Endothelial cell of umbilical vein (primary cell): Measurements from ENCODE around the gene PNPLA3. TPM values are rescaled to one million over a fixed set of nuclear protein-coding genes. Genes with fewer than 3 reads are reported as not detected.
A peak's percentile ranks its signal among the peaks of the same experiment; 100 is the strongest.

Source experiments
- BruUV-seq: library from RNA; stranded (reverse); fragments of 400-500 nt; replicated peaks from 2 replicates; lab custom pipeline; 2021; lab: Mats Ljungman, UMichigan
- CTCF ChIA-PET: fragments of 300-600, 350-600 bp; sonication (Branson Sonifier 250); formaldehyde crosslinking; loops from one replicate; lab custom pipeline; 2021; ENCODE audit warnings: antibody characterized with exemption, inconsistent platforms; lab: Charles Lee
- POLR2A ChIA-PET: fragments of 300-600, 350-600 bp; sonication (Branson Sonifier 250); formaldehyde crosslinking; loops from one replicate; lab custom pipeline; 2021; ENCODE audit warnings: antibody characterized with exemption, inconsistent platforms; lab: Charles Lee
- DNase-seq: peaks from one replicate; pipeline ENCODE4 v3.0.0-alpha.2; 2011; ENCODE audit warnings: low read depth, low spot score
- FAIRE-seq: peaks from 2 replicates; lab custom pipeline; 2011; peaks lifted over from hg19 to GRCh38; lab: Jason Lieb, UNC
- H2AFZ ChIP-seq: 2 replicates; pipeline ENCODE4 v1.6.0; 2012; ENCODE audit warnings: low read depth, low read length, control low read depth, inconsistent platforms
- H3K27ac ChIP-seq: 2 replicates; pipeline ENCODE4 v1.5.1; 2011; ENCODE audit warnings: low read depth, mild to moderate bottlenecking, control low read depth, low read length, moderate library complexity; ENCODE audit not compliant: insufficient read depth
- H3K27me3 ChIP-seq, 2 experiments: 2 replicates each; pipeline versions ENCODE4 v1.6.0 to v1.6.1; 2011; ENCODE audit warnings: low read length in 2 of 2, mixed read lengths in 1 of 2; ENCODE audit not compliant: control insufficient read depth in 2 of 2, insufficient read depth in 2 of 2
- H3K36me3 ChIP-seq, 2 experiments: 2 replicates in 1 of 2; 3 replicates in 1 of 2; pipeline ENCODE4 v1.5.1; 2011; ENCODE audit warnings: low read length in 2 of 2, mild to moderate bottlenecking in 1 of 2, moderate library complexity in 1 of 2; ENCODE audit not compliant: control insufficient read depth in 2 of 2, insufficient read depth in 2 of 2; ENCODE audit errors: extremely low read depth in 1 of 2
- H3K4me1 ChIP-seq: 3 replicates; pipeline ENCODE4 v1.5.1; 2011; ENCODE audit warnings: mild to moderate bottlenecking, low read length; ENCODE audit not compliant: control insufficient read depth, insufficient read depth; ENCODE audit errors: extremely low read depth
- H3K4me2 ChIP-seq: 2 replicates; pipeline ENCODE4 v1.6.1; 2011; ENCODE audit warnings: low read length, control low read depth, mixed read lengths; ENCODE audit not compliant: insufficient read depth
- H3K4me3 ChIP-seq, 3 experiments: fragments of 200-600 bp in 1 of 3; sonication (generic), shearing (Covaris generic) in 1 of 3; replicated peaks in 1 of 3; 2 replicates each; pipeline ENCODE4 v1.5.1; 2011 to 2016; ENCODE audit warnings: control low read depth in 3 of 3, low read length in 3 of 3, mild to moderate bottlenecking in 2 of 3, inconsistent platforms in 1 of 3, low read depth in 1 of 3, moderate library complexity in 1 of 3; ENCODE audit not compliant: insufficient read depth in 1 of 3
- H3K79me2 ChIP-seq: 2 replicates; pipeline ENCODE4 v1.6.0; 2012; ENCODE audit warnings: low read length, inconsistent platforms; ENCODE audit not compliant: control insufficient read depth, insufficient read depth
- H3K9ac ChIP-seq: replicated peaks from 2 replicates; pipeline ENCODE3; 2011; ENCODE audit warnings: low read length, control low read depth; ENCODE audit not compliant: insufficient read depth; ENCODE audit errors: extremely low read depth
- H3K9me1 ChIP-seq: replicated peaks from 3 replicates; pipeline ENCODE4 v1.6.0; 2011; ENCODE audit warnings: mild to moderate bottlenecking, low read length; ENCODE audit not compliant: control insufficient read depth, insufficient read depth; ENCODE audit errors: extremely low read depth
- H3K9me3 ChIP-seq: replicated peaks from 2 replicates; pipeline ENCODE4 v1.5.1; 2012; ENCODE audit warnings: low read length, inconsistent platforms; ENCODE audit not compliant: control insufficient read depth, insufficient read depth
- H4K20me1 ChIP-seq: replicated peaks from 2 replicates; pipeline ENCODE3; 2011; ENCODE audit warnings: mild to moderate bottlenecking, low read length; ENCODE audit not compliant: control insufficient read depth, insufficient read depth; ENCODE audit errors: extremely low read depth
- CTCF ChIP-seq, 2 donors: IDR thresholded peaks; 1 replicate in 1 of 2; 2 replicates in 1 of 2; pipeline ENCODE4 v1.5.1; 2011; ENCODE audit warnings: low read length in 2 of 2, mild to moderate bottlenecking in 2 of 2, moderate library complexity in 2 of 2, control low read depth in 1 of 2, inconsistent platforms in 1 of 2, low read depth in 1 of 2; ENCODE audit not compliant: insufficient read depth in 1 of 2; ENCODE audit errors: extremely low read depth in 1 of 2
- EZH2 ChIP-seq: IDR thresholded peaks from 2 replicates; pipeline ENCODE4 v1.6.1; 2012; ENCODE audit warnings: borderline replicate concordance, low read depth, mild to moderate bottlenecking, moderate library complexity, low read length, inconsistent platforms; ENCODE audit not compliant: severe bottlenecking
- FOS ChIP-seq: IDR thresholded peaks from 2 replicates; pipeline ENCODE4 v1.6.1; 2011; ENCODE audit warnings: mild to moderate bottlenecking, low read length, moderate library complexity, borderline replicate concordance; ENCODE audit not compliant: insufficient read depth
- GATA2 ChIP-seq: IDR thresholded peaks from 2 replicates; pipeline ENCODE4 v1.7.0; 2011; ENCODE audit warnings: low read depth, mild to moderate bottlenecking, moderate library complexity, mixed read lengths, low read length; ENCODE audit not compliant: insufficient read length, insufficient read depth
- JUN ChIP-seq: IDR thresholded peaks from 2 replicates; pipeline ENCODE4 v1.6.1; 2011; ENCODE audit warnings: borderline replicate concordance, low read depth; ENCODE audit not compliant: insufficient read length, insufficient read depth
- MAX ChIP-seq: IDR thresholded peaks from 2 replicates; pipeline ENCODE4 v1.6.1; 2011; ENCODE audit not compliant: insufficient read depth, insufficient read length
- MYC ChIP-seq: IDR thresholded peaks from one replicate; pipeline ENCODE4 v1.6.1; 2011; ENCODE audit warnings: mild to moderate bottlenecking, low read depth, low read length
- POLR2A ChIP-seq: IDR thresholded peaks from 2 replicates; pipeline ENCODE4 v1.6.1; 2012; ENCODE audit warnings: low read depth, mild to moderate bottlenecking, control low read depth, low read length
- POLR2AphosphoS5 ChIP-seq: IDR thresholded peaks from 2 replicates; pipeline ENCODE4 v1.6.1; 2012; ENCODE audit warnings: low read depth, mild to moderate bottlenecking, control low read depth, low read length, moderate library complexity; ENCODE audit not compliant: insufficient read depth
- dilution Hi-C: fragments of 300-500 bp; cut with MboI; formaldehyde crosslinking; loops from one replicate; pipeline ENCODE4 v1.15.0; 2019; ENCODE audit warnings: low sequenced_read_pairs; ENCODE audit not compliant: extremely low pct_ligation_motif_present
- intact Hi-C: fragments of 100-400 bp; cut with micrococcal nuclease; formaldehyde crosslinking; loops from one replicate; pipeline ENCODE4 v1.10.0; 2022
- polyA plus RNA-seq, 4 experiments: library from polyadenylated mRNA; depleted of rRNA in 3 of 4; stranded (reverse) in 3 of 4; unstranded in 1 of 4; fragments of >200 nt; gene quantifications; 2 replicates each; pipeline versions ENCODE4 v1.2.1 to v1.2.3, GENCODE V29; 2011 to 2012; ENCODE audit warnings: missing spikeins in 1 of 4
- total RNA-seq: library from RNA; stranded (reverse); gene quantifications from 2 replicates; pipeline ENCODE4 v1.2.3, GENCODE V29; 2021

PNPLA3 gene
- total and polyA plus RNA-seq, 2 donors (not counting 3 experiments of a cell fraction or from before 2014, with no cell fraction given) = 5.3 to 12.3 TPM

GRCh38 chr22:43946384-43946667 lies 22.7 kb downstream of the PNPLA3 start:
- no peaks in the 10 kb centered on the region for H3K9me1 ChIP-seq
- no peaks in the 10 kb centered on the region for H3K36me3 ChIP-seq
- no peak overlapping the region for H3K27ac ChIP-seq
- TF ChIP-seq POLR2AphosphoS5 (no peak), MAX (no peak), MYC (no peak)
- no peaks in the 10 kb centered on the region for H3K27me3 ChIP-seq
- H3K9ac ChIP-seq = no peak overlapping the region
- DNase-seq = no peak
- no peaks in the 10 kb centered on the region for H3K4me1 ChIP-seq
- H3K4me2 ChIP-seq = no peak overlapping the region
- no peak overlapping the region for H3K4me3 ChIP-seq
- peak; percentile 42 for FAIRE-seq
- BruUV-seq = no TSS peak
- H4K20me1 ChIP-seq = no peaks in the 10 kb centered on the region
- H2AFZ ChIP-seq = no peak overlapping the region
- ChIA-PET POLR2A (no interaction called here), CTCF (interaction anchor here (0.6 to 2.9 kb wide), 41 partner anchors 8 to 714 kb away, joined by 3 to 92 read pairs (median 5); partner anchors contain the start of genes PNPLA3, PNPLA5 and SAMM50)
- H3K79me2 ChIP-seq = no peaks in the 10 kb centered on the region
- intact Hi-C loops = loop anchor here (1.0 kb wide), 1 partner anchor 63 kb away; no protein-coding TSS in a partner anchor
- dilution Hi-C loops = no loop called here
- no peaks in the 10 kb centered on the region for H3K9me3 ChIP-seq

- no peak overlapping the region for H2AFZ ChIP-seq
- intact Hi-C loops (no loop called here), dilution Hi-C loops (no loop called here)
- ChIA-PET CTCF (interaction anchor here (1.9 kb wide), 1 partner anchor 66 kb away, joined by 6 read pairs; no protein-coding TSS in a partner anchor), POLR2A (no interaction called here)
- TF ChIP-seq POLR2AphosphoS5 (no peak), GATA2 (no peak), CTCF (IDR thresholded peaks at IDR 0.05; ENCODE audit: extremely low read depth in 1 of 2, insufficient read depth in 1 of 2, low read depth in 1 of 2, low read length in 2 of 2) (no peak), JUN (no peak), MYC (no peak), MAX (no peak), POLR2A (no peak), EZH2 (no peak), FOS (no peak)
- FAIRE-seq (no peak), DNase-seq (no peak)
- no TSS peak for BruUV-seq
- H3K4me1 ChIP-seq = peaks cover under 1% of the 10 kb centered on the region
- no peaks in the 10 kb centered on the region for H4K20me1 ChIP-seq
- no peak overlapping the region for H3K27ac ChIP-seq
- no peaks in the 10 kb centered on the region for H3K36me3 ChIP-seq
- H3K4me3 ChIP-seq = no peak overlapping the region
- no peaks in the 10 kb centered on the region for H3K9me3 ChIP-seq
- H3K79me2 ChIP-seq = no peaks in the 10 kb centered on the region
- no peaks in the 10 kb centered on the region for H3K9me1 ChIP-seq
- no peaks in the 10 kb centered on the region for H3K27me3 ChIP-seq
- no peak overlapping the region for H3K9ac ChIP-seq
- no peak overlapping the region for H3K4me2 ChIP-seq
Measured at GRCh38 chr22:43948836-43949406, 25.3 kb downstream of the PNPLA3 start.
